Fibroblast of lung (primary cell): ENCODE results near the gene ZNRD2. TPM values are rescaled to one million over a fixed set of nuclear protein-coding genes. Genes with fewer than 3 reads are reported as not detected.

Experiments used
- DNase-seq, 2 donors: peaks; one replicate each; pipeline versions ENCODE4 v3.0.0 to v3.0.0-alpha.2; 2010; ENCODE audit warnings: low read depth in 2 of 2
- H2AFZ ChIP-seq: 2 replicates; pipeline ENCODE4 v1.5.1; 2012; ENCODE audit warnings: low read length, control low read depth, inconsistent platforms
- H3K27ac ChIP-seq: 2 replicates; pipeline ENCODE4 v1.5.1; 2011; ENCODE audit warnings: low read length, control low read depth; ENCODE audit not compliant: insufficient read depth
- H3K27me3 ChIP-seq: 2 replicates; pipeline ENCODE4 v1.5.1; 2011; ENCODE audit warnings: mild to moderate bottlenecking, low read length; ENCODE audit not compliant: control insufficient read depth, insufficient read depth
- H3K36me3 ChIP-seq: 2 replicates; pipeline ENCODE4 v1.5.1; 2011; ENCODE audit warnings: low read length; ENCODE audit not compliant: control insufficient read depth, insufficient read depth
- H3K4me1 ChIP-seq: 2 replicates; pipeline ENCODE4 v1.5.1; 2011; ENCODE audit warnings: low read length; ENCODE audit not compliant: control insufficient read depth, insufficient read depth; ENCODE audit errors: extremely low read depth
- H3K4me2 ChIP-seq: 2 replicates; pipeline ENCODE4 v1.5.1; 2011; ENCODE audit warnings: low read length, control low read depth; ENCODE audit not compliant: insufficient read depth; ENCODE audit errors: extremely low read depth
- H3K4me3 ChIP-seq, 4 experiments: fragments of 200-600 bp in 1 of 4; sonication (generic) in 1 of 4; replicated peaks in 1 of 4; 2 replicates each; pipeline ENCODE4 v1.5.1; 2011 to 2016; ENCODE audit warnings: low read length in 4 of 4, low read depth in 3 of 4, mild to moderate bottlenecking in 3 of 4, control low read depth in 2 of 4, inconsistent platforms in 1 of 4, mixed read lengths in 1 of 4; ENCODE audit not compliant: insufficient read depth in 1 of 4; ENCODE audit errors: control extremely low read depth in 1 of 4
- H3K79me2 ChIP-seq: 2 replicates; pipeline ENCODE4 v1.5.1; 2012; ENCODE audit warnings: mild to moderate bottlenecking, low read length, inconsistent platforms; ENCODE audit not compliant: control insufficient read depth, insufficient read depth
- H3K9ac ChIP-seq: 2 replicates; pipeline ENCODE4 v1.5.1; 2011; ENCODE audit warnings: mild to moderate bottlenecking, low read length, control low read depth; ENCODE audit not compliant: insufficient read depth
- H3K9me3 ChIP-seq: 2 replicates; pipeline ENCODE4 v1.5.1; 2012; ENCODE audit warnings: low read depth, low read length; ENCODE audit not compliant: control insufficient read depth, insufficient read depth
- H4K20me1 ChIP-seq: 2 replicates; pipeline ENCODE4 v1.5.1; 2011; ENCODE audit warnings: low read length; ENCODE audit not compliant: control insufficient read depth, insufficient read depth; ENCODE audit errors: extremely low read depth
- EZH2 ChIP-seq: IDR thresholded peaks from 2 replicates; pipeline ENCODE4 v1.5.1; 2012; ENCODE audit warnings: low read length, control low read depth, mild to moderate bottlenecking; ENCODE audit errors: missing control alignments
- polyA plus RNA-seq, 2 donors: library from polyadenylated mRNA; depleted of rRNA in 1 of 2; stranded (reverse) in 1 of 2; unstranded in 1 of 2; fragments of >200 nt; gene quantifications; 2 replicates each; pipeline ENCODE4 v1.2.1, GENCODE V29; 2011 to 2012; ENCODE audit warnings: missing spikeins in 1 of 2
- total RNA-seq: library from RNA; depleted of rRNA; stranded (reverse); fragments of >200 nt; gene quantifications from 2 replicates; pipeline ENCODE4 v1.2.1, GENCODE V29; 2014
- TF ChIP-seq, protein P1 (sequence below), 2 donors: IDR thresholded peaks in 1 of 2; conservative IDR thresholded peaks in 1 of 2; 1 replicate in 1 of 2; 2 replicates in 1 of 2; pipeline ENCODE4 v1.5.1; 2011 to 2012; ENCODE audit warnings: low read length in 2 of 2, control low read depth in 1 of 2, inconsistent platforms in 1 of 2, low read depth in 1 of 2, mild to moderate bottlenecking in 1 of 2

Gene ZNRD2
- total and polyA plus RNA-seq, 2 donors (not counting 1 experiment from before 2014, with no cell fraction given) = 20.8 to 25.8 TPM

DNA sequence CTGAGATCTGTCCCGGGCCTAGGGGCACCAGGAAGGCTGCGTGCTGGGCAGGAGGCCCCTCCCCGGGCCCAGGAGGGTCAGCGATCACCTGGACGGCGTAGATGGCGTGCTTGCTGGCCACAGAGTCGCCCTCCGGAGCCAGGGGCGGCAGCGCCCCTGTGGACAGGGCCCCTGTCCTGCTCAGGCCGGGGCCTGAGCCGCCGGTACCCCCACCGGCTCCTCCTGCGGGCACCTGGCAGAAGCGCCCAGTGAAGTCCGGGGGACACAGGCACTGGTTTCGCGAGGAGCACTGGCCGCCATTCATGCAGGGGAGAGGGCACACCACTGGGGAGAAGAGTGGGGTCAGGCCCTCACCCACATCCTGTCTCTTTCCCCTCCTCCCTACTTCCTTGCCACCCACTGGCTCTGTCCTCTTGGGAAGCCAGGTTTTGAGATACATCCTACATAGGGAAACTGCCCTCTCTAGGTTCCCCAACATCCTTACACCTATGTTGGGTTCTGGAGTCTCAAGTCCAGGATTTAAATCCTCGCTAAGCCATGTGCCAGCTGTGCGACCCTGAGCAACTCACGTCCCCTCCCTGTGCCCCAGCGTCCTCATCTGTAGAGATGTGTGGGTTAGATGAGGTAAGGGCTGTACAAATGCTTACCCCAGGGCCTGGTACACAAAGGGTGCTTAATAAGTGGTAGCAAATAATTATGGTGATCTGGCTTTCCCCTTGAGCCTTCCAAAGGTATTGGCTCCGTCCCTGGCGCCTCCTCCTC, 16.0 kb upstream of the ZNRD2 start:
- no peak for TF ChIP-seq EZH2
- TF ChIP-seq, protein P1, sequence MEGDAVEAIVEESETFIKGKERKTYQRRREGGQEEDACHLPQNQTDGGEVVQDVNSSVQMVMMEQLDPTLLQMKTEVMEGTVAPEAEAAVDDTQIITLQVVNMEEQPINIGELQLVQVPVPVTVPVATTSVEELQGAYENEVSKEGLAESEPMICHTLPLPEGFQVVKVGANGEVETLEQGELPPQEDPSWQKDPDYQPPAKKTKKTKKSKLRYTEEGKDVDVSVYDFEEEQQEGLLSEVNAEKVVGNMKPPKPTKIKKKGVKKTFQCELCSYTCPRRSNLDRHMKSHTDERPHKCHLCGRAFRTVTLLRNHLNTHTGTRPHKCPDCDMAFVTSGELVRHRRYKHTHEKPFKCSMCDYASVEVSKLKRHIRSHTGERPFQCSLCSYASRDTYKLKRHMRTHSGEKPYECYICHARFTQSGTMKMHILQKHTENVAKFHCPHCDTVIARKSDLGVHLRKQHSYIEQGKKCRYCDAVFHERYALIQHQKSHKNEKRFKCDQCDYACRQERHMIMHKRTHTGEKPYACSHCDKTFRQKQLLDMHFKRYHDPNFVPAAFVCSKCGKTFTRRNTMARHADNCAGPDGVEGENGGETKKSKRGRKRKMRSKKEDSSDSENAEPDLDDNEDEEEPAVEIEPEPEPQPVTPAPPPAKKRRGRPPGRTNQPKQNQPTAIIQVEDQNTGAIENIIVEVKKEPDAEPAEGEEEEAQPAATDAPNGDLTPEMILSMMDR (conservative IDR thresholded peaks at IDR 0.05 in 1 of 2, IDR thresholded peaks at IDR 0.05 in 1 of 2; ENCODE audit: low read depth in 1 of 2, low read length in 2 of 2) = no peak
- Histone ChIP-seq H3K9ac (no peak overlapping the region), H4K20me1 (no peaks in the 10 kb centered on the region), H3K27ac (no peak overlapping the region), H3K27me3 (no peaks in the 10 kb centered on the region), H3K9me3 (no peaks in the 10 kb centered on the region), H3K79me2 (peaks cover 15% of the 10 kb centered on the region), H2AFZ (no peak overlapping the region), H3K4me1 (peaks cover 28% of the 10 kb centered on the region), H3K4me2 (no peak overlapping the region), H3K36me3 (peaks cover 7% of the 10 kb centered on the region), H3K4me3 (no peak overlapping the region)
- DNase-seq = no peak

DNA sequence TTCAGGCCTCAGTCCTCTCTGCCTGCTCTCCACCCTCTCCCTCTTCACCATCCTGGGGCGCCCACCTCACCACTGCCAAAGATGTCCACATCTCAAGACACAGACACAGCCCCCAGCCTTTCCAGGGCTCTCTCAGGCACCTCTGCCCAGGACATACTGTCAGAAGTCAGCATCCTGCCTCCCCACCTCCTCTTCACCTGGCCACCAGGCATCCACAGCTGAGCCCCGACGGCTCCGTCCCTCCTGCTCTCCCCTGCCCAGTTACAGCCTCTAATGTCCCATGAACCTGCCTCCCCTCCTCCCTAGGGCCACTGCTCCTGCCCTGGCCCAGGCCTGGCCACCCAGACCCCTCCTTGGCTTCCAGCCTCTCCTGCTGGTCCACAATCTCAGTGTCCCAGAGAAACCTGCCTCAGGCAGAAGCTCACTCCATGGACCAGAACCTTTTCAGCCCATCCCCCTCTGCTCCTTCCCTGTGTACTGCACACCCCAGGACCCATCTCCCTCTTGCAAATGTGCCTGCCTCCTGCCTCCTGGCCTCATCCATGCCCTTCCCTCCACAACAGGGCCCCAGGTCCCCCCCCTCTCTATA, 15.3 kb upstream of the ZNRD2 start:
- TF ChIP-seq, protein P1 (conservative IDR thresholded peaks at IDR 0.05 in 1 of 2, IDR thresholded peaks at IDR 0.05 in 1 of 2; ENCODE audit: low read depth in 1 of 2, low read length in 2 of 2) = no peak
- TF ChIP-seq EZH2 = no peak
- Histone ChIP-seq H3K4me1 (peaks cover 33% of the 10 kb centered on the region), H3K4me2 (peak overlapping the region; percentile 37), H2AFZ (no peak overlapping the region), H3K36me3 (peaks cover 7% of the 10 kb centered on the region), H3K9me3 (no peaks in the 10 kb centered on the region), H3K79me2 (peaks cover 15% of the 10 kb centered on the region), H4K20me1 (no peaks in the 10 kb centered on the region), H3K27ac (peak overlapping the region; percentile 68), H3K27me3 (no peaks in the 10 kb centered on the region), H3K4me3 (no peak overlapping the region), H3K9ac (no peak overlapping the region)
- DNase-seq = no peak

DNA sequence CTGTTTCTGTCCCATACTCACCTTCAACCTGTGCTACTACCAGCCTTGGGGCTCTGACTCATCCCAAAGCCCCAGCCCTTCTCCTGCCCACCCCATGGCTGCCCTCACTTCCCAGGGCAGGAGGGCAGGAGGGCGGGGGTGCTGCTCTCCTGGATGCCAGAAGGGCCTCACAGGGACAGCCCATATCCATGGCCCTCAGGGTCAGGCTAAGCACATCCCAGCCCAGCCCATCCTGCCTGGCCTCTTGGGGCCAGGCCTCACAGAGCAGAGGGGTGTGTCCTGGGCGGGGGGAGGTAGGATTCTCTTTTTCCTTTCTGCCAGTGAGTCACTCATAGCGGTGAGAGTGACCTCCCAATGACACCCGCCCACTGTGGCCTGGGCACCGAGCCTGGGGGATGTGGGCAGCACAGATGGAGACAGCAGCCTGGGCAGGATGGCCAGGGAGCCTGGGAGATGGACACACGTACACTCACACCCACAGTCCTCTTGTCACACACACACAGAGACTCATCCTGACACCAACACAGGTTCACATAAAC, 14.5 kb upstream of the ZNRD2 start:
- H3K4me3 ChIP-seq = peak overlapping the region in 3 of 4 experiments; percentile 7 to 32 (median 13)
- H2AFZ ChIP-seq = no peak overlapping the region
- peaks cover 7% of the 10 kb centered on the region for H3K36me3 ChIP-seq
- no peaks in the 10 kb centered on the region for H4K20me1 ChIP-seq
- peak; percentile 82 to 90 for DNase-seq
- H3K79me2 ChIP-seq = peaks cover 15% of the 10 kb centered on the region
- H3K27ac ChIP-seq = peak overlapping the region; percentile 68
- H3K4me1 ChIP-seq = peaks cover 40% of the 10 kb centered on the region
- no peaks in the 10 kb centered on the region for H3K9me3 ChIP-seq
- H3K9ac ChIP-seq = peak overlapping the region; percentile 4
- TF ChIP-seq EZH2 = no peak
- TF ChIP-seq, protein P1 (conservative IDR thresholded peaks at IDR 0.05 in 1 of 2, IDR thresholded peaks at IDR 0.05 in 1 of 2; ENCODE audit: low read depth in 1 of 2, low read length in 2 of 2) = no peak
- peak overlapping the region; percentile 62 for H3K4me2 ChIP-seq
- H3K27me3 ChIP-seq = no peaks in the 10 kb centered on the region
